Mesendoderm (in vitro differentiated cells): ENCODE measurements around the gene TALDO1.

ENCODE experiments used
- DNase-seq: peaks from one replicate; pipeline ENCODE4 v3.0.0; 2013
- H2AK5ac ChIP-seq: 2 replicates; pipeline ENCODE4 v1.6.1; 2013; ENCODE audit warnings: low read length, inconsistent platforms
- H2BK120ac ChIP-seq: 2 replicates; pipeline ENCODE4 v1.6.1; 2013; ENCODE audit warnings: low read depth, mild to moderate bottlenecking, low read length, moderate library complexity, mixed read lengths
- H2BK15ac ChIP-seq: replicated peaks from 2 replicates; pipeline ENCODE4 v1.6.1; 2013; ENCODE audit warnings: low read depth, mild to moderate bottlenecking, moderate library complexity
- H2BK5ac ChIP-seq: 2 replicates; pipeline ENCODE4 v1.6.1; 2013; ENCODE audit warnings: low read length, inconsistent platforms
- H3K18ac ChIP-seq: 2 replicates; pipeline ENCODE4 v1.6.1; 2013; ENCODE audit warnings: mild to moderate bottlenecking, low read length, mixed read lengths
- H3K23ac ChIP-seq: one replicate; pipeline ENCODE4 v1.6.1; 2013; ENCODE audit warnings: low read length
- H3K27ac ChIP-seq: 2 replicates; pipeline ENCODE4 v1.5.1; 2013; ENCODE audit warnings: low read depth, mild to moderate bottlenecking, inconsistent platforms, low read length, moderate library complexity
- H3K27me3 ChIP-seq: 2 replicates; pipeline ENCODE4 v1.6.1; 2013; ENCODE audit warnings: low read length, control low read depth, mild to moderate bottlenecking, inconsistent platforms; ENCODE audit not compliant: insufficient read depth, poor library complexity
- H3K36me3 ChIP-seq: 2 replicates; pipeline ENCODE4 v1.6.1; 2013; ENCODE audit warnings: low read length, inconsistent platforms; ENCODE audit not compliant: control insufficient read depth, insufficient read depth
- H3K4ac ChIP-seq: one replicate; pipeline ENCODE4 v1.6.1; 2013; ENCODE audit warnings: low read depth, mild to moderate bottlenecking, low read length, moderate library complexity
- H3K4me1 ChIP-seq: 2 replicates; pipeline ENCODE4 v1.6.1; 2013; ENCODE audit warnings: low read depth, low read length, inconsistent platforms; ENCODE audit not compliant: control insufficient read depth
- H3K4me2 ChIP-seq: 2 replicates; pipeline ENCODE4 v1.6.1; 2013; ENCODE audit warnings: low read length
- H3K4me3 ChIP-seq: 2 replicates; pipeline ENCODE4 v1.5.1; 2013; ENCODE audit warnings: mild to moderate bottlenecking, low read length
- H3K56ac ChIP-seq: one replicate; pipeline ENCODE4 v1.6.1; 2013; ENCODE audit warnings: low read length
- H3K79me1 ChIP-seq: 2 replicates; pipeline ENCODE4 v1.6.1; 2013; ENCODE audit warnings: low read length, inconsistent platforms
- H3K79me2 ChIP-seq: 2 replicates; pipeline ENCODE4 v1.6.1; 2013; ENCODE audit warnings: mild to moderate bottlenecking, low read length; ENCODE audit not compliant: control insufficient read depth, insufficient read depth
- H3K9ac ChIP-seq: 2 replicates; pipeline ENCODE4 v1.6.1; 2013; ENCODE audit warnings: low read length, inconsistent platforms
- H4K5ac ChIP-seq: one replicate; pipeline ENCODE4 v1.6.1; 2013; ENCODE audit warnings: low read length
- H4K8ac ChIP-seq: one replicate; pipeline ENCODE4 v1.6.1; 2013; ENCODE audit warnings: low read depth, mild to moderate bottlenecking, control low read depth, low read length, moderate library complexity
- WGBS: extraction: QIAGEN DNeasy Blood & Tissue Kit; methylation state at CpG from one replicate; pipeline ENCODE4 v1.1.7; 2013; ENCODE audit warnings: low lambda C conversion rate, missing lambda C conversion rate; ENCODE audit not compliant: insufficient coverage; ENCODE audit errors: extremely low coverage; 5-methylcytosine and 5-hydroxymethylcytosine counted together

Gene TALDO1

DNA sequence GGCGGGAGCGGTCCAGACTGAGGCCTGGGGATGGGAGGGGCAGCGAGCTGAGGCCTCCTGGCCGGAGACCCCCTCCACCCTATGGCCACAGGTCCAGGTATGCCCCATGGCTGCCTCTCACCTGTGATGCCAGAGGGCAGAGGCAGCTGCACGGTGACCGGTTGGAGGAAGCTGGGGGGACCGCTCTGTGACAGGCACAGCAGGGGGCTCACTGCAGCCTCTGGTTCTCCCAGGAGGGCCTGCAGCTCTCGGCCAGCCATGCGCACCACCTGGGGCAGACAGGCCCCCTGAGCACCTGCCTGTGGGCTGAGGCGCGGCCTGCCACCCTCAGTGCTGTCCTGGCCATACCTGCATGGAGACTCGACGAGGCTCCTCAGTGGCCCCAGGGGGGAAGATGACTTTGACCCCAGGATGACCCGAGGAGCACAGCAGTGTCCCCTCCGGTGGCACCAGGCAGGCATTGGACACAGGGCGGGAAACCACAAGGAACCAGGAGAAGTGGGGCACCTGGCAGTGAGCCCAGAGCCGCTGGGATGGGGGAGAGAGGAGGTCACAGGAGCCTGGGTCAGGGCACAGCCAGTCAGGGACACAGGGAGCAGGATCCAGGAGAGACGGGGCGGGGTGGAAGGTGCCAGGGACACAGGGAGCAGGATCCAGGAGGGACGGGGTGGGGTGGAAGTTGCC lies 54.0 kb downstream of the TALDO1 start:
- H4K8ac ChIP-seq, result no peak overlapping the region
- H4K5ac ChIP-seq, result no peak overlapping the region
- H3K4ac ChIP-seq, result no peak overlapping the region
- H3K36me3 ChIP-seq, result no peaks in the 10 kb centered on the region
- H3K27me3 ChIP-seq, result no peaks in the 10 kb centered on the region
- no peak overlapping the region for H3K27ac ChIP-seq
- H2BK120ac ChIP-seq, result no peak overlapping the region
- H3K18ac ChIP-seq, result no peak overlapping the region
- no peak overlapping the region for H2BK15ac ChIP-seq
- H3K79me1 ChIP-seq, result peaks cover 4% of the 10 kb centered on the region
- no peak overlapping the region for H3K56ac ChIP-seq
- no peak overlapping the region for H3K23ac ChIP-seq
- H3K79me2 ChIP-seq, result peaks cover 3% of the 10 kb centered on the region
- H2BK5ac ChIP-seq, result no peak overlapping the region
- no peak for DNase-seq
- H3K4me2 ChIP-seq, result no peak overlapping the region
- H3K9ac ChIP-seq, result no peak overlapping the region
- H2AK5ac ChIP-seq, result no peak overlapping the region
- WGBS, result no CpG with 5 or more reads among the region's 20 CpGs
- peaks cover 4% of the 10 kb centered on the region for H3K4me1 ChIP-seq
- no peak overlapping the region for H3K4me3 ChIP-seq

- H2BK5ac ChIP-seq, result no peak overlapping the region
- no peaks in the 10 kb centered on the region for H3K36me3 ChIP-seq
- no peak overlapping the region for H3K4me3 ChIP-seq
- no peak overlapping the region for H3K18ac ChIP-seq
- H3K56ac ChIP-seq, result no peak overlapping the region
- no peaks in the 10 kb centered on the region for H3K79me2 ChIP-seq
- no peak overlapping the region for H3K4me2 ChIP-seq
- no peak overlapping the region for H4K5ac ChIP-seq
- no CpG with 5 or more reads among the region's 21 CpGs for WGBS
- no peak overlapping the region for H3K9ac ChIP-seq
- H2BK15ac ChIP-seq, result no peak overlapping the region
- peaks cover 4% of the 10 kb centered on the region for H3K4me1 ChIP-seq
- H3K27me3 ChIP-seq, result no peaks in the 10 kb centered on the region
- H3K23ac ChIP-seq, result no peak overlapping the region
- no peak overlapping the region for H3K4ac ChIP-seq
- H3K79me1 ChIP-seq, result no peaks in the 10 kb centered on the region
- no peak overlapping the region for H4K8ac ChIP-seq
- H2BK120ac ChIP-seq, result no peak overlapping the region
- DNase-seq, result no peak
- H3K27ac ChIP-seq, result no peak overlapping the region
- H2AK5ac ChIP-seq, result no peak overlapping the region
Measured at GRCh38 chr11:802018-802617, 54.9 kb downstream of the TALDO1 start.

DNA sequence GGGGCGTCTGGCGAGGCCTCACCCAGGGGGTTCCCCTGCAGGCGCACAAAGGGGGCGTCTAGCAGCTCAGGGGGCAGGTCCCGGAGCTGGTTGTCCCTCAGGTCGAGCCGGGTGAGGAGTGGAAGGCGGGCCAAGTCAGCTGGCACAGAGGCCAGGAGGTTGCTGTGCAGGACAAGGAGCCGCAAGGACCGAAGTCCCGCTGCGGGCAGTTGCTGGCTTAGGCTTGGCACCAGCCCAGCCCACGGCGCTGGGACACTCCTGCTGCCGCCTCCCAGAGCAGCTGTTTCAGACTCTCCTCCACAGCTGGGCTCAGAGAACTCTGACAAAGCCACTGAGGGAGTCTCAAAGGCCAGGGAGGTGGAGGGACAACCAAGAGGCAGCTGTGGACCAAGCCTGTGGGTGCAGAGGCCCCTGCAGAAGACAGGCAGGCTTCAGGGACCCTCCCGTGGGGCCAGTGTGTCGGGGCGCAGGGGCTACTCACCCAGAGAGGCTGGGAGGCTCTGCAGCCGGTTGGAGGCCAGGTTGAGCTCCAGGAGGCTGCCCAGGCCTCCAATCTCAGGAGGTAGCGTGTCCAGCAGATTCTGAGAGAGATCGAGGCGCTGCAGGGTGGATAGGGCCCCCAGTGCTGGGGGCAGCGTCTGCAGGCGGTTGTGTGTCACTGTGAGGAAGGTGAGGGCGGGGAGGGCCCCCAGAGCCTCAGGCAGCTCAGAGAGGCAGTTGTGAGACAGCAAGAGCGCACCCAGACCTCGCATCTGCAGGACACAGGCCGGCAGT lies 55.6 kb downstream of the TALDO1 start:
- H2BK120ac ChIP-seq, result no peak overlapping the region
- no peak overlapping the region for H2BK15ac ChIP-seq
- H3K56ac ChIP-seq, result no peak overlapping the region
- no peak overlapping the region for H4K8ac ChIP-seq
- no CpG with 5 or more reads among the region's 28 CpGs for WGBS
- no peak overlapping the region for H2BK5ac ChIP-seq
- H3K4ac ChIP-seq, result no peak overlapping the region
- no peak overlapping the region for H3K4me3 ChIP-seq
- no peak overlapping the region for H4K5ac ChIP-seq
- no peaks in the 10 kb centered on the region for H3K79me1 ChIP-seq
- no peak overlapping the region for H2AK5ac ChIP-seq
- no peak overlapping the region for H3K27ac ChIP-seq
- no peak overlapping the region for H3K18ac ChIP-seq
- peaks cover 4% of the 10 kb centered on the region for H3K4me1 ChIP-seq
- no peak overlapping the region for H3K9ac ChIP-seq
- H3K79me2 ChIP-seq, result no peaks in the 10 kb centered on the region
- no peak for DNase-seq
- H3K36me3 ChIP-seq, result no peaks in the 10 kb centered on the region
- H3K4me2 ChIP-seq, result no peak overlapping the region
- H3K23ac ChIP-seq, result no peak overlapping the region
- H3K27me3 ChIP-seq, result no peaks in the 10 kb centered on the region

DNA sequence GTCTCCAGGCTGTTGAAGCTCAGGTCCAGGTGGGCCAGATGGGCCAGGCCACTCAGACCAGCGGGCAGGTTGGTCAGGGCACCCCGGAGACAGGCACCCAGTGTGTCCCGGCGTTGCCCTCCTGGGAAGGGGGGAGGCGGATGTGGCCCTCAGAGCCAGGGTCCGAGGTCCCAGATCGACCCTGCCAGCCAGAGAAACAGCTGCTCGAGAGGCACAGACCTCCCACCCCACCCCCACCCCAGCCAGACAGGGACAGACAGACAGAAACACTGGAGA lies 56.1 kb downstream of the TALDO1 start:
- Histone ChIP-seq H3K27me3 (no peaks in the 10 kb centered on the region), H2BK5ac (no peak overlapping the region), H3K56ac (no peak overlapping the region), H4K5ac (no peak overlapping the region), H3K79me1 (no peaks in the 10 kb centered on the region), H2BK120ac (no peak overlapping the region), H3K23ac (no peak overlapping the region), H3K27ac (no peak overlapping the region), H3K79me2 (peaks cover under 1% of the 10 kb centered on the region), H3K4me2 (no peak overlapping the region), H2AK5ac (no peak overlapping the region), H3K4ac (no peak overlapping the region), H2BK15ac (no peak overlapping the region), H3K36me3 (no peaks in the 10 kb centered on the region), H3K4me1 (peaks cover 4% of the 10 kb centered on the region), H3K18ac (no peak overlapping the region), H3K9ac (no peak overlapping the region), H4K8ac (no peak overlapping the region), H3K4me3 (no peak overlapping the region)
- WGBS, result no CpG with 5 or more reads among the region's 8 CpGs
- no peak for DNase-seq

DNA sequence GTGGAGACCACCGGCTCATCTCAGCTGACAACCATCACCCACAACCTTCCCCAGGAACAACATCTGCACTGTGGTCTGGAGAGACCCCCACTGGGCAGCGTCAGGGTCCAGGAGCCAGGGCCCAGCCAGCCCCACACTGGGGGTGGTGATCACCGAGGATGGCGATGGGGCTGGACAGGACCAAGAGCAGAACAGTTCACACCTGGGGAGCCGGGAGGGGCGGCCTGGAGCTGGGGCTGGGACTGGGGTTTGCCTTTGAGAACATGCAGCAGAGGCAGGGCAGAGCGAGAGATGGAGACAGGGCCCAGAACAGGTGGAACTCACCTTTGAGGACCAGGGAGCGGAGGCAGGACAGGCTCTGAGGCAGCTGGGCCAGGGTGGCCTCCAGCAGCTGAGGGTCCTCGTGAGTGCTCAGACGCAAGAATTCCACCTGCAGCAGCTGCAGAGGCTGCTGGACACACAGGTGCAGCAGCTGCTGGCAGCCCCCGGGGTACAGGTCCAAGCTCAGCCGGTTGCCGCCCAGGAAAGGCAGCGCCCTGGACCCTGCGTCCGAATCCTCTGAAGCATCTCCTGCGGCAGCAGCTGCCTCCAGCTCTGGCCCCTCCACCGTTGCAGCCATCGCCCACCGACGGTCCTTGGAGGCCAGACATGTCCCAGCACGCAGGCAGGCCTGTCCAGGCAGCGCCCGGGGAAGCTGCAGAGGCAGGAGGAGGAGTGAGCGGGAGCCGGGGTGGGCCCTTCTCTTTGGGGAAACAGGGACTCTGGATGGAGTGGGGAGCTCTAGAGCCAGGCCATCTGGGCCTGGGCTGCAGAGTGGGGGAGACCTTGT lies 56.7 kb downstream of the TALDO1 start:
- peak overlapping the region; percentile 89 for H3K23ac ChIP-seq
- H4K5ac ChIP-seq, result no peak overlapping the region
- H3K27ac ChIP-seq, result no peak overlapping the region
- H3K9ac ChIP-seq, result peak overlapping the region; percentile 91
- peak overlapping the region; percentile 9 for H2BK120ac ChIP-seq
- no peak overlapping the region for H3K4me3 ChIP-seq
- H3K36me3 ChIP-seq, result no peaks in the 10 kb centered on the region
- H3K4me2 ChIP-seq, result peak overlapping the region; percentile 91
- H3K4me1 ChIP-seq, result peaks cover 4% of the 10 kb centered on the region
- H3K27me3 ChIP-seq, result no peaks in the 10 kb centered on the region
- H4K8ac ChIP-seq, result no peak overlapping the region
- peak overlapping the region; percentile 88 for H3K56ac ChIP-seq
- no peak for DNase-seq
- peak overlapping the region; percentile 73 for H3K18ac ChIP-seq
- H3K4ac ChIP-seq, result peak overlapping the region; percentile 81
- H3K79me2 ChIP-seq, result peaks cover 6% of the 10 kb centered on the region
- H2AK5ac ChIP-seq, result no peak overlapping the region
- peaks cover 2% of the 10 kb centered on the region for H3K79me1 ChIP-seq
- no peak overlapping the region for H2BK5ac ChIP-seq
- no peak overlapping the region for H2BK15ac ChIP-seq
- WGBS, result no CpG with 5 or more reads among the region's 26 CpGs
